HEK293 (cell line): ENCODE data around the gene PGC.
A peak's percentile ranks its signal among the peaks of the same experiment; 100 is the strongest.

Experiments
- CTCF ChIA-PET: fragments of 350-600 bp; formaldehyde crosslinking; extraction: SDS; loops from one replicate; lab custom pipeline; 2021; ENCODE audit warnings: antibody characterized with exemption; lab: Yijun Ruan, JAX
- POLR2A ChIA-PET: fragments of 300-600 bp; formaldehyde crosslinking; extraction: SDS; loops from one replicate; lab custom pipeline; 2020; ENCODE audit warnings: antibody characterized with exemption, inconsistent platforms; lab: Yijun Ruan, JAX
- H3K27ac ChIP-seq: fragments of 200-500 bp; sonication (Bioruptor generic); 2 replicates; pipeline ENCODE4 v1.5.1; 2014; ENCODE audit warnings: low read depth, low read length, control low read depth, inconsistent platforms; ENCODE audit errors: extremely low read depth
- H3K36me3 ChIP-seq, 2 experiments: fragments of 200-500 bp in 1 of 2; sonication (Bioruptor generic) in 1 of 2; 1 replicate in 1 of 2; 2 replicates in 1 of 2; pipeline ENCODE4 v1.5.1; 2014 to 2017; ENCODE audit warnings: inconsistent platforms in 2 of 2, low read length in 2 of 2; ENCODE audit not compliant: control insufficient read depth in 2 of 2, insufficient read depth in 1 of 2
- H3K4me1 ChIP-seq: fragments of 200-500 bp; sonication (Bioruptor generic); 2 replicates; pipeline ENCODE4 v1.5.1; 2014; ENCODE audit warnings: mild to moderate bottlenecking, low read length, inconsistent platforms; ENCODE audit not compliant: control insufficient read depth, insufficient read depth
- H3K4me3 ChIP-seq: 2 replicates; pipeline ENCODE4 v1.5.1; 2011; ENCODE audit warnings: low read depth, mild to moderate bottlenecking, control low read depth, low read length, moderate library complexity
- H3K9me3 ChIP-seq: fragments of 200-500 bp; sonication (Bioruptor generic); 2 replicates; pipeline ENCODE4 v1.5.1; 2014; ENCODE audit warnings: low read depth, low read length, inconsistent platforms; ENCODE audit not compliant: control insufficient read depth, insufficient read depth
- BCL11B ChIP-seq: fragments of 450-650 bp; formaldehyde crosslinking; IDR thresholded peaks from 2 replicates; pipeline ENCODE4 v1.5.1; 2016; ENCODE audit warnings: low read depth, missing biosample characterization, missing genetic modification characterization
- GLIS1 ChIP-seq: fragments of 450-650 bp; formaldehyde crosslinking; IDR thresholded peaks from 2 replicates; pipeline ENCODE4 v1.5.1; 2016; ENCODE audit warnings: missing biosample characterization, missing genetic modification characterization
- IKZF3 ChIP-seq: fragments of 450-650 bp; IDR thresholded peaks from 2 replicates; pipeline ENCODE4 v1.5.0; 2018; ENCODE audit warnings: missing biosample characterization, mild to moderate bottlenecking, missing genetic modification characterization, moderate library complexity
- KLF10 ChIP-seq: fragments of 450-650 bp; IDR thresholded peaks from 2 replicates; pipeline ENCODE4 v1.5.1; 2018; ENCODE audit warnings: missing biosample characterization, mild to moderate bottlenecking, missing genetic modification characterization
- KLF16 ChIP-seq: fragments of 450-650 bp; formaldehyde crosslinking; IDR thresholded peaks from 2 replicates; pipeline ENCODE4 v1.5.1; 2017; ENCODE audit warnings: missing biosample characterization, missing genetic modification characterization
- KLF7 ChIP-seq: fragments of 450-650 bp; formaldehyde crosslinking; IDR thresholded peaks from 2 replicates; pipeline ENCODE4 v1.5.1; 2016; ENCODE audit warnings: missing biosample characterization, missing genetic modification characterization, borderline replicate concordance
- MYNN ChIP-seq: fragments of 450-650 bp; formaldehyde crosslinking; IDR thresholded peaks from 2 replicates; pipeline ENCODE4 v1.5.1; 2016; ENCODE audit warnings: missing biosample characterization, missing genetic modification characterization, borderline replicate concordance
- SALL2 ChIP-seq: fragments of 450-650 bp; formaldehyde crosslinking; IDR thresholded peaks from 2 replicates; pipeline ENCODE4 v1.5.0; 2017; ENCODE audit warnings: missing biosample characterization, mild to moderate bottlenecking, missing genetic modification characterization, borderline replicate concordance
- SCRT1 ChIP-seq: fragments of 450-650 bp; formaldehyde crosslinking; IDR thresholded peaks from 2 replicates; pipeline ENCODE4 v1.5.1; 2016; ENCODE audit warnings: missing biosample characterization, missing genetic modification characterization, borderline replicate concordance
- SETDB1 ChIP-seq: IDR thresholded peaks from one replicate; pipeline ENCODE4 v1.6.1; 2017; ENCODE audit warnings: mild to moderate bottlenecking, low read length, moderate library complexity, mixed read lengths; ENCODE audit not compliant: insufficient read length
- SP2 ChIP-seq: fragments of 450-650 bp; formaldehyde crosslinking; IDR thresholded peaks from 2 replicates; pipeline ENCODE4 v1.5.1; 2016; ENCODE audit warnings: missing biosample characterization, missing genetic modification characterization
- WT1 ChIP-seq: fragments of 450-650 bp; formaldehyde crosslinking; IDR thresholded peaks from 2 replicates; pipeline ENCODE4 v1.5.1; 2016; ENCODE audit warnings: missing biosample characterization, missing genetic modification characterization
- ZBTB6 ChIP-seq: fragments of 450-650 bp; formaldehyde crosslinking; IDR thresholded peaks from 2 replicates; pipeline ENCODE4 v1.5.1; 2017; ENCODE audit warnings: missing biosample characterization, missing genetic modification characterization
- ZEB2 ChIP-seq: fragments of 450-650 bp; formaldehyde crosslinking; IDR thresholded peaks from 2 replicates; pipeline ENCODE4 v1.5.1; 2016; ENCODE audit warnings: missing biosample characterization, missing genetic modification characterization
- ZFP37 ChIP-seq: fragments of 450-650 bp; formaldehyde crosslinking; IDR thresholded peaks from 2 replicates; pipeline ENCODE4 v1.5.1; 2016; ENCODE audit warnings: missing biosample characterization, missing genetic modification characterization
- ZNF133 ChIP-seq: fragments of 450-650 bp; formaldehyde crosslinking; IDR thresholded peaks from 2 replicates; pipeline ENCODE4 v1.5.1; 2016; ENCODE audit warnings: missing biosample characterization, missing genetic modification characterization
- ZNF146 ChIP-seq: fragments of 450-650 bp; formaldehyde crosslinking; IDR thresholded peaks from 2 replicates; pipeline ENCODE4 v1.5.1; 2016; ENCODE audit warnings: missing biosample characterization, missing genetic modification characterization
- ZNF157 ChIP-seq: fragments of 450-650 bp; formaldehyde crosslinking; IDR thresholded peaks from 2 replicates; pipeline ENCODE4 v1.5.1; 2016; ENCODE audit warnings: missing biosample characterization, missing genetic modification characterization
- ZNF223 ChIP-seq: fragments of 450-650 bp; formaldehyde crosslinking; IDR thresholded peaks from 2 replicates; pipeline ENCODE4 v1.5.1; 2016; ENCODE audit warnings: missing biosample characterization, missing genetic modification characterization
- ZNF350 ChIP-seq: fragments of 450-650 bp; formaldehyde crosslinking; IDR thresholded peaks from 2 replicates; pipeline ENCODE4 v1.5.0; 2017; ENCODE audit warnings: missing biosample characterization, mild to moderate bottlenecking, missing genetic modification characterization
- ZNF366 ChIP-seq: fragments of 450-650 bp; formaldehyde crosslinking; conservative IDR thresholded peaks from 2 replicates; pipeline ENCODE4 v1.5.1; 2016; ENCODE audit warnings: missing biosample characterization, missing genetic modification characterization
- ZNF423 ChIP-seq: fragments of 450-650 bp; formaldehyde crosslinking; IDR thresholded peaks from 2 replicates; pipeline ENCODE4 v1.5.1; 2016; ENCODE audit warnings: missing biosample characterization, missing genetic modification characterization
- ZNF521 ChIP-seq: fragments of 450-650 bp; formaldehyde crosslinking; IDR thresholded peaks from 2 replicates; pipeline ENCODE4 v1.5.1; 2017; ENCODE audit warnings: missing biosample characterization, mild to moderate bottlenecking, missing genetic modification characterization
- ZNF530 ChIP-seq: fragments of 450-650 bp; formaldehyde crosslinking; IDR thresholded peaks from 2 replicates; pipeline ENCODE4 v1.5.1; 2016; ENCODE audit warnings: low read depth, missing biosample characterization, missing genetic modification characterization
- ZNF621 ChIP-seq: fragments of 450-650 bp; formaldehyde crosslinking; IDR thresholded peaks from 2 replicates; pipeline ENCODE4 v1.5.1; 2017; ENCODE audit warnings: missing biosample characterization, missing genetic modification characterization
- ZNF623 ChIP-seq: fragments of 450-650 bp; formaldehyde crosslinking; IDR thresholded peaks from 2 replicates; pipeline ENCODE4 v1.5.1; 2016; ENCODE audit warnings: missing biosample characterization, missing genetic modification characterization
- ZNF768 ChIP-seq: fragments of 450-650 bp; formaldehyde crosslinking; IDR thresholded peaks from 2 replicates; pipeline ENCODE4 v1.5.1; 2018; ENCODE audit warnings: missing biosample characterization, mild to moderate bottlenecking, missing genetic modification characterization
- ZNF776 ChIP-seq: fragments of 450-650 bp; formaldehyde crosslinking; IDR thresholded peaks from 2 replicates; pipeline ENCODE4 v1.5.0; 2017; ENCODE audit warnings: missing biosample characterization, missing genetic modification characterization, borderline replicate concordance
- ZSCAN16 ChIP-seq: fragments of 450-650 bp; formaldehyde crosslinking; IDR thresholded peaks from 2 replicates; pipeline ENCODE4 v1.5.1; 2016; ENCODE audit warnings: missing biosample characterization, missing genetic modification characterization
- ZSCAN30 ChIP-seq: fragments of 450-650 bp; IDR thresholded peaks from 2 replicates; pipeline ENCODE4 v1.5.1; 2018; ENCODE audit warnings: missing biosample characterization, mild to moderate bottlenecking, missing genetic modification characterization, moderate library complexity
- TF ChIP-seq, protein P1 (sequence below): IDR thresholded peaks from 2 replicates; pipeline ENCODE4 v1.6.1; 2011; ENCODE audit warnings: mild to moderate bottlenecking, low read depth, low read length, borderline replicate concordance
- TF ChIP-seq, protein P2 (sequence below): fragments of 450-650 bp; formaldehyde crosslinking; IDR thresholded peaks from 2 replicates; pipeline ENCODE4 v1.5.1; 2016; ENCODE audit warnings: missing biosample characterization, missing genetic modification characterization

Gene PGC

DNA sequence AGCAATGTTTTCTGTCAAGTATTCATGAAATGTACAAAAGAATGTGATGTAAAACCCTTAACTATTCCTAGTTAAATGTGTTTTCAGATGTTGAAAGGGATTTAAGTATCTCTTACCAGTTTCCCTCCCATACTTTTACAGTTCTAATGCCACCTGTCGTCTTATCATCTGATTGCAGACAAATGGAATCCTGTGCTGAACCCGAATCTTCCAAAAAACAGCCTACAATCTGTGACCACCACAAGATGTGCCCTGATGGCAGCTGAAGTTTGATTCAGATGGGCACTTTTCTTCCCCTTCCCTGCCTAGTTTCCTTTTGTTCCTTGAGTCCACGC is 42.2 kb upstream of the PGC start:
- TF ChIP-seq ZFP37 (no peak), KLF16 (tag by site-specific recombination) (no peak), ZNF157 (tag by site-specific recombination) (no peak), ZNF776 (tag by site-specific recombination) (no peak), ZNF423 (no peak), MYNN (tag by site-specific recombination) (no peak), KLF10 (tag by site-specific recombination) (no peak), ZNF621 (tag by site-specific recombination) (no peak), ZNF223 (tag by site-specific recombination) (no peak), ZNF530 (tag by site-specific recombination) (no peak), ZNF350 (tag by site-specific recombination) (no peak), ZNF133 (tag by site-specific recombination) (no peak)
- TF ChIP-seq, protein P1, sequence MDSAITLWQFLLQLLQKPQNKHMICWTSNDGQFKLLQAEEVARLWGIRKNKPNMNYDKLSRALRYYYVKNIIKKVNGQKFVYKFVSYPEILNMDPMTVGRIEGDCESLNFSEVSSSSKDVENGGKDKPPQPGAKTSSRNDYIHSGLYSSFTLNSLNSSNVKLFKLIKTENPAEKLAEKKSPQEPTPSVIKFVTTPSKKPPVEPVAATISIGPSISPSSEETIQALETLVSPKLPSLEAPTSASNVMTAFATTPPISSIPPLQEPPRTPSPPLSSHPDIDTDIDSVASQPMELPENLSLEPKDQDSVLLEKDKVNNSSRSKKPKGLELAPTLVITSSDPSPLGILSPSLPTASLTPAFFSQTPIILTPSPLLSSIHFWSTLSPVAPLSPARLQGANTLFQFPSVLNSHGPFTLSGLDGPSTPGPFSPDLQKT, result no peak
- Histone ChIP-seq H3K36me3 (peaks cover 11 to 55% of the 10 kb centered on the region in 2 experiments), H3K4me1 (no peaks in the 10 kb centered on the region; the same call in 1 of the 2 replicates), H3K9me3 (no peaks in the 10 kb centered on the region), H3K4me3 (no peak overlapping the region), H3K27ac (no peak overlapping the region)
- ChIA-PET POLR2A (no interaction called here), CTCF (interaction anchor here (1.1 to 10.9 kb wide), 2 partner anchors 147 to 255 kb away, joined by 3 to 192 read pairs; no protein-coding TSS in a partner anchor)

DNA sequence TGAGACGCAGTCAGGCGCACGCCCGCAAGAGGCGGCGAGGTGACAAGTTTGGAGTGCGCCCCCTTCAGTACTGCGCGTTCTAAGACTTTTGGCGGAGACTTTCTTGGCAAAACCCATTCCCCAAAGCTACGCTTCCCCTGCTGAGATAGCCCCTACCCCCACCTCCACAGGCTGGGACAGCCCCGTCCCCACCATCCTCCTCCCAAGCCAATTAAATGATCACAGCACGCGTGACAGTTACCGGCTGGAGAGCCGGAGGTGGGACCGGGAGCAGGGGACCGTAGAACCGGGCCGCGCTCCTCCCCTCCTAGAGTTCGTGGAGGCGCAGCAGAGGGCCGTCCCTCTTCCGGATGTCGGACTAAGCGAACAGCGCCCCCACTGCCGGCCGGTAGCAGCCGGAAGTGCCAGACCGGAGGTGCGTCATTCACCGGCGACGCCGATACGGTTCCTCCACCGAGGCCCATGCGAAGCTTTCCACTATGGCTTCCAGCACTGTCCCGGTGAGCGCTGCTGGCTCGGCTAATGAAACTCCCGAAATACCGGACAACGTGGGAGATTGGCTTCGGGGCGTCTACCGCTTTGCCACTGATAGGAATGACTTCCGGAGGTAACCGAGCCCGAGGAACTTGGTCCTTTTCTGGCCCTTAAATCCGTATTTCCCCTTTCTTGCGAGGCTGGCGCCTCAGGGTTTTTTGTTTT is 40.2 kb upstream of the PGC start, which contains the start of gene TOMM6:
TSS of gene TOMM6 (plus strand) at position 476 of the 699 bp plus-strand sequence. CDS start at position 480, 4 bp downstream.
- H3K4me1 ChIP-seq, result no peaks in the 10 kb centered on the region; the same call in 1 of the 2 replicates
- peak within 1 kb of the TSS; percentile 67 for H3K27ac ChIP-seq
- H3K9me3 ChIP-seq, result no peaks in the 10 kb centered on the region
- ChIA-PET CTCF (interaction anchor here (0.5 to 10.9 kb wide), 70 partner anchors 10 to 951 kb away, joined by 3 to 192 read pairs (median 4); partner anchors contain the start of genes BYSL, MED20, TAF8 and TFEB), POLR2A (interaction anchor here (0.6 to 4.3 kb wide), 19 partner anchors 9 to 1092 kb away, joined by 3 to 34 read pairs (median 4); partner anchors contain the start of genes BYSL, MED20, RPL7L1 and TAF8)
- peak within 1 kb of the TSS; percentile 67 for H3K4me3 ChIP-seq
- peaks cover 11 to 47% of the 10 kb centered on the region in 2 experiments for H3K36me3 ChIP-seq
- TF ChIP-seq SCRT1 (no peak), IKZF3 (tag by site-specific recombination) (0 out of 2 replicates have a peak, but pooled peaks have one; percentile 7), ZSCAN16 (tag by site-specific recombination) (peak; percentile 38; the same call in 1 of the 2 replicates), ZNF366 (tag by site-specific recombination) (0 out of 2 replicates have a peak, but pooled peaks have one; percentile 47), SALL2 (no peak), ZNF623 (no peak), ZEB2 (tag by site-specific recombination) (peak; percentile 99), ZNF146 (peak; percentile 41; the same call in 1 of the 2 replicates), SETDB1 (peak; percentile 32), ZSCAN30 (tag by site-specific recombination) (peak; percentile 52), SP2 (peak; percentile 95), ZNF521 (tag by site-specific recombination) (no peak), BCL11B (tag by site-specific recombination) (peak; percentile 92), ZBTB6 (no peak), MYNN (tag by site-specific recombination) (no peak), ZNF768 (tag by site-specific recombination) (no peak; the same call in 1 of the 2 replicates), WT1 (tag by site-specific recombination) (0 out of 2 replicates have a peak, but pooled peaks have one; percentile 42), GLIS1 (tag by site-specific recombination) (peak; percentile 78), KLF7 (tag by site-specific recombination) (0 out of 2 replicates have a peak, but pooled peaks have one; percentile 23)
- TF ChIP-seq, protein P2, sequence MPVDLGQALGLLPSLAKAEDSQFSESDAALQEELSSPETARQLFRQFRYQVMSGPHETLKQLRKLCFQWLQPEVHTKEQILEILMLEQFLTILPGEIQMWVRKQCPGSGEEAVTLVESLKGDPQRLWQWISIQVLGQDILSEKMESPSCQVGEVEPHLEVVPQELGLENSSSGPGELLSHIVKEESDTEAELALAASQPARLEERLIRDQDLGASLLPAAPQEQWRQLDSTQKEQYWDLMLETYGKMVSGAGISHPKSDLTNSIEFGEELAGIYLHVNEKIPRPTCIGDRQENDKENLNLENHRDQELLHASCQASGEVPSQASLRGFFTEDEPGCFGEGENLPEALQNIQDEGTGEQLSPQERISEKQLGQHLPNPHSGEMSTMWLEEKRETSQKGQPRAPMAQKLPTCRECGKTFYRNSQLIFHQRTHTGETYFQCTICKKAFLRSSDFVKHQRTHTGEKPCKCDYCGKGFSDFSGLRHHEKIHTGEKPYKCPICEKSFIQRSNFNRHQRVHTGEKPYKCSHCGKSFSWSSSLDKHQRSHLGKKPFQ (tag by site-specific recombination), result peak; percentile 36; the same call in 1 of the 2 replicates
